ENCODE measurements around the gene CCDC184.

GRCh38 chr12:48187916-48188695, 4.7 kb downstream of the CCDC184 start:
- TF ChIP-seq CTCF (IDR thresholded peaks at IDR 0.05) (no peak), POLR2A (IDR thresholded peaks at IDR 0.05) (no peak)
